Effector memory CD4-positive, alpha-beta T cell (primary cell): ENCODE data around the gene CHD2.

Source experiments
- DNase-seq, 3 donors: peaks; one replicate each; pipeline ENCODE4 v3.0.0-alpha.2; 2020
- H3K27ac ChIP-seq: 2 replicates; pipeline ENCODE4 v1.7.0; 2013; ENCODE audit warnings: mild to moderate bottlenecking, low read length, moderate library complexity; ENCODE audit not compliant: insufficient read depth, poor library complexity, severe bottlenecking
- H3K27me3 ChIP-seq: replicated peaks from 2 replicates; pipeline ENCODE4 v1.7.0; 2013; ENCODE audit warnings: mild to moderate bottlenecking, low read length; ENCODE audit not compliant: insufficient read depth, control insufficient read depth, poor library complexity, severe bottlenecking
- H3K36me3 ChIP-seq: 2 replicates; pipeline ENCODE4 v1.7.0; 2013; ENCODE audit warnings: mild to moderate bottlenecking, low read length, moderate library complexity; ENCODE audit not compliant: control insufficient read depth, insufficient read depth
- H3K4me1 ChIP-seq: 2 replicates; pipeline ENCODE4 v1.7.0; 2013; ENCODE audit warnings: low read length, mild to moderate bottlenecking; ENCODE audit not compliant: control insufficient read depth, insufficient read depth, poor library complexity, severe bottlenecking
- H3K4me3 ChIP-seq: 2 replicates; pipeline ENCODE4 v1.7.0; 2013; ENCODE audit warnings: low read length, low read depth, mild to moderate bottlenecking; ENCODE audit not compliant: insufficient read depth, poor library complexity, severe bottlenecking
- H3K9me3 ChIP-seq: 2 replicates; pipeline ENCODE4 v1.7.0; 2013; ENCODE audit warnings: mild to moderate bottlenecking, low read length, moderate library complexity; ENCODE audit not compliant: control insufficient read depth

The CHD2 gene

DNA sequence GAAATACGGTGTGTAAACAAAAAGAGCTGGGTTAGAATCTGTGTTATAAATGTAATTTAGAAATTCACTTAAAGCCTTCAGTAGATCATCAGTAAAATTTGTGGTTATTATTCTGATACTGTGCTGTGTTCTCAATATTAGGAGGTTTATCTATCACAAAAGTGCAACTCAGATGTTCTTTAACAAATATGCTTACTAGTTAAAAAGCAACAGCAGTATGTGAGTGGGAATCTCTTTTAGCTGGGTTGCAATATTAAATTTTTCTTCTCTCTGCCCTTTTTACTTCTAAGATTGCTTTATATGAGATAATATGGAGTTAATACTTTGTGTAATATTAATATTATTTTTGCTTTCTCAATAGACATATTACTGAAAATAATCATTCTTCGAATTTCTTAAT is 53.4 kb downstream of the CHD2 start:
- no peaks in the 10 kb centered on the region for H3K4me1 ChIP-seq
- H3K9me3 ChIP-seq, result peaks cover 14% of the 10 kb centered on the region
- no peak overlapping the region for H3K4me3 ChIP-seq
- no peaks in the 10 kb centered on the region for H3K27me3 ChIP-seq
- no peak overlapping the region for H3K27ac ChIP-seq
- peaks cover 90% of the 10 kb centered on the region for H3K36me3 ChIP-seq
- no peak for DNase-seq

DNA sequence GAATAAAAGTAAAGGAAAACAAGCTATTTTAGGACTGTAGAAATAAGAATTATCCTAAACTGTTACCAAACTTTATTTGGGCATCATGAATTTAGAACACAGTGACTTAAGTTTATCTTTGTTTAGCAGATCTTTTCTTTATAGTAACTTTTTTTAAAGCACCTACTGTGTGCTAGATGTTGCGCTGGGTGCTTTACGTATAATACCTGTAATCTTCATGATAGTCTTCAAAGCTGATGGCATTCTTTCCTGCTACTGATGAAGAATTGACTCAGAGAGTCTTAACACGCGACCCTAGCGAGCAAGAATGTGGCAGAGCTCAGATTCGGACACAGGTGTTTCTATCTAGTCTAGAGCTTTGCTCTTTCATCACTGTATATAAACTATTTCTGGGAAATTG is 53.9 kb downstream of the CHD2 start:
- Histone ChIP-seq H3K9me3 (peaks cover 11% of the 10 kb centered on the region), H3K27me3 (no peaks in the 10 kb centered on the region), H3K4me3 (no peak overlapping the region), H3K4me1 (no peaks in the 10 kb centered on the region), H3K27ac (no peak overlapping the region), H3K36me3 (peaks cover 89% of the 10 kb centered on the region)
- no peak for DNase-seq

DNA sequence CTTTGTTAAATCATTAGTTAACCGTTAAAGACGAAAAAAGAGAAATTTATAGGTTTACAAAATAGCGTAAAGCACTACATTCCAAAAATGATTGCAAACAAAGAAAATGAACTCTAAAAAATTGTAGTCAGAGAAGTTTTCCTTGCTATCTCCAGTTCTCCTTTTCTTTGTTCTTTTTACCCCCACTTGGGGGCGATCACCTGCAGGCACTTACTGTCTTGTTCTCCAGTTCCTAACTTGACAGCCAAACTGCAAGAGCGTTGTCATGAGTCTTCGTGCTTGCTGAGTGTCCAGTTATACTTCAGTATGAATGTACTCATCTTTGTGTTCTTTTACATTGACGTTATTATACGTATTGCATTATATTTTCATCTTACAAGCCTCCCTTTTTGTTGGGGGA is 54.5 kb downstream of the CHD2 start:
- H3K9me3 ChIP-seq, result peaks cover 5% of the 10 kb centered on the region
- H3K27ac ChIP-seq, result no peak overlapping the region
- no peaks in the 10 kb centered on the region for H3K27me3 ChIP-seq
- H3K36me3 ChIP-seq, result peaks cover 87% of the 10 kb centered on the region
- H3K4me3 ChIP-seq, result no peak overlapping the region
- no peaks in the 10 kb centered on the region for H3K4me1 ChIP-seq
- no peak for DNase-seq

DNA sequence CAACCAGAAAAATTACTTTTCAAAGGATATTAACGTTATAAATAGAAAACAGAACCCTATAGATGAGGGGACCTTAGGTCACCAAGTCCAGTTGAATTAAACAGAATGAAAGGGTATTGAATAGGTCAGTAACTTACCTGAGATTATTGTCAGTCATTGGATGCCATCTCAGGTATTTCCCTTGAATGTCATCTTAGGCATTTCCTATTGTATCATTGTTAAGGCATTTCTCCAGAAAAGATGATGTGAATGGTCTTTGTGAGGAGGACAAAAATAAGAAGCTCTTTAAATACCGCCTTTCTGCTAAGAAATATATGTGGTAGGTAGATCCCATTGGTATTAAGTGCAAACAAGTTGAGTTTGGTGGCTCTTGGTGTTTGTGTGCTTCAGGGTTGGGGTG is 55.6 kb downstream of the CHD2 start:
- no peaks in the 10 kb centered on the region for H3K4me1 ChIP-seq
- H3K9me3 ChIP-seq, result no peaks in the 10 kb centered on the region
- no peak overlapping the region for H3K4me3 ChIP-seq
- H3K27me3 ChIP-seq, result no peaks in the 10 kb centered on the region
- peaks cover 83% of the 10 kb centered on the region for H3K36me3 ChIP-seq
- no peak for DNase-seq
- no peak overlapping the region for H3K27ac ChIP-seq

GRCh38 chr15:92958105-92958504 is 58.0 kb downstream of the CHD2 start:
- no peak overlapping the region for H3K4me3 ChIP-seq
- H3K4me1 ChIP-seq, result no peaks in the 10 kb centered on the region
- peak; percentile 25 to 46 (median 25) for DNase-seq
- H3K27me3 ChIP-seq, result no peaks in the 10 kb centered on the region
- no peaks in the 10 kb centered on the region for H3K9me3 ChIP-seq
- H3K27ac ChIP-seq, result no peak overlapping the region
- peaks cover 71% of the 10 kb centered on the region for H3K36me3 ChIP-seq

- Histone ChIP-seq H3K36me3 (peaks cover 71% of the 10 kb centered on the region), H3K4me1 (no peaks in the 10 kb centered on the region), H3K27me3 (no peaks in the 10 kb centered on the region), H3K4me3 (no peak overlapping the region), H3K27ac (no peak overlapping the region), H3K9me3 (no peaks in the 10 kb centered on the region)
- DNase-seq, result no peak
Measured at GRCh38 chr15:92959219-92959618, 59.1 kb downstream of the CHD2 start.

GRCh38 chr15:92960996-92961681 is 61.0 kb downstream of the CHD2 start:
- no peak for DNase-seq
- peaks cover 61% of the 10 kb centered on the region for H3K36me3 ChIP-seq
- H3K27ac ChIP-seq, result no peak overlapping the region
- H3K9me3 ChIP-seq, result no peaks in the 10 kb centered on the region
- H3K4me3 ChIP-seq, result no peak overlapping the region
- H3K4me1 ChIP-seq, result no peaks in the 10 kb centered on the region
- no peaks in the 10 kb centered on the region for H3K27me3 ChIP-seq

DNA sequence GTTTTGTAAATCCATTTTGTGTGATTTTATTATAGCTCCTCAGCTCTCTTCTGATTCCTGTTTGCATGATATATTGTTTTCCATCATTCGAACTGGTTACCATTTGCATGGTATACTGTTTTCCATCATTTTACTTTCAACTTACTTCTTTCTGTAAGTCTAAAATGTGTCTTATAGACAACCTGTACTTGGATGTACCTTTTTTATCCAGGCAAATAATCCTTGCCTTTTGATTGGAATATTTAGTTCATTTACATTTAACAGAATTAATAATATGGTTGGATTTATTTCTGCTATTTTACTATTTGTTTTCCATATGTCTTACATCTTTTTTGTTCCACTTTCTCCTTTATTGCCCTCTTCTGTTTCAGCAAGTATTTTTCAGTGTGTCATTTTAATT is 62.8 kb downstream of the CHD2 start:
- H3K27ac ChIP-seq, result no peak overlapping the region
- no peaks in the 10 kb centered on the region for H3K4me1 ChIP-seq
- H3K27me3 ChIP-seq, result no peaks in the 10 kb centered on the region
- DNase-seq, result no peak
- H3K4me3 ChIP-seq, result no peak overlapping the region
- H3K9me3 ChIP-seq, result no peaks in the 10 kb centered on the region
- H3K36me3 ChIP-seq, result peaks cover 66% of the 10 kb centered on the region

- no peak overlapping the region for H3K27ac ChIP-seq
Measured at GRCh38 chr15:92963794-92964193, 63.7 kb downstream of the CHD2 start.

DNA sequence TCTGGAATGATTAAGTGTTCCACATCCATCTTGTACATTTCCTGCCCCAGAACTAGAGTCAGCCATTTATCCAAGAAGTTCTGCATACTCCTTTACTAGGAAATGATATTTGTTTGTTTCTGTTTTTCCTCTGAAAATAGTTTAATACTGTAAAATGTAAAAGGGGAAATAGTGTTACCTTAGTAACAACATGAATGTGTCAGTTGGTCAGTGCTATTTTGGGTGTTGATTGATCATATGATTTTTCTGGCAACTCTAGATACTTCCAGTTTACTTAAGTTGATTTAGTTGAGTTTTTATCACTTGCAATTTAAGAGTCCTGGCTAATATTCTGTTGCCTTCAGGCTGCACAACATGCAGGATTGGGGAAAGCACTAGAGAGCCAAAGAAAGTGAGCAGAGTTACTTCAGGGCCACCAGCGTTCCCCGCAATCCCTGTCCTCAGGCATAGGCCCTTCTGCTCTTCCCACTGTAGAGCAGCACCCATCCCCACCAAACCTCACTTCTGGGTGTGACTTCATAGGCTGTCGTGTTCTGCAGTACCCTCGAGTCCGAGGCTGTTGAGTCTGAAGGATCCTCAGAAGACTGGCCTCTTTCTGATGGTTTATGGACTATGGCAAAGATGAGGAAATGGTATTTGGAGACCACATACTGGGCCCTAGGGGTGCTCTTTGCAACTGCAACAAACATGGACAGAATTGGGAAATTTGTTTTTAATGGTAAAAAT is 69.0 kb downstream of the CHD2 start:
- H3K27ac ChIP-seq, result no peak overlapping the region

More at GRCh38 chr15:92963794-92964193, 63.7 kb downstream of the CHD2 start:
- no peaks in the 10 kb centered on the region for H3K4me1 ChIP-seq
- H3K9me3 ChIP-seq, result no peaks in the 10 kb centered on the region
- H3K27me3 ChIP-seq, result no peaks in the 10 kb centered on the region
- peaks cover 70% of the 10 kb centered on the region for H3K36me3 ChIP-seq
- no peak for DNase-seq
- H3K4me3 ChIP-seq, result no peak overlapping the region

More for the DNA sequence above, 69.0 kb downstream of the CHD2 start:
- Histone ChIP-seq H3K36me3 (peaks cover 82% of the 10 kb centered on the region), H3K27me3 (no peaks in the 10 kb centered on the region), H3K4me3 (no peak overlapping the region), H3K9me3 (no peaks in the 10 kb centered on the region), H3K4me1 (no peaks in the 10 kb centered on the region)
- no peak for DNase-seq
